Upper lobe of right lung (tissue), 1 donor: ENCODE data around the gene MTERF2. TPM values are rescaled to one million over a fixed set of nuclear protein-coding genes. Genes with fewer than 3 reads are reported as not detected.

Source experiments
- ATAC-seq: fragments of 200-7000 bp; cut with Tn5 transposase; one replicate; pipeline ENCODE4 v1.9.1; 2020; ENCODE audit warnings: mild to moderate bottlenecking, moderate library complexity
- DNase-seq: peaks from one replicate; pipeline ENCODE4 v3.0.0-alpha.2; 2020
- H3K27ac ChIP-seq: fragments of 200-600 bp; one replicate; pipeline ENCODE4 v1.8.0; 2022
- H3K27me3 ChIP-seq: fragments of 200-600 bp; one replicate; pipeline ENCODE4 v1.8.0; 2022; ENCODE audit warnings: mild to moderate bottlenecking
- H3K36me3 ChIP-seq: fragments of 200-600 bp; one replicate; pipeline ENCODE4 v1.8.0; 2022
- H3K4me1 ChIP-seq: fragments of 200-600 bp; one replicate; pipeline ENCODE4 v1.8.0; 2022
- H3K4me3 ChIP-seq: fragments of 200-600 bp; one replicate; pipeline ENCODE4 v1.8.0; 2022; ENCODE audit warnings: mild to moderate bottlenecking
- H3K9me3 ChIP-seq: fragments of 200-600 bp; one replicate; pipeline ENCODE4 v1.8.0; 2022
- intact Hi-C: fragments of 100-400 bp; cut with DNase I; formaldehyde crosslinking; loops from one replicate; pipeline ENCODE4 v1.11.0; 2022
- total RNA-seq: library from RNA; stranded (reverse); fragmentation: NEBNext Ultra II Directional; extraction: Animal tissue kit (Norgen Biotek cat#: 25700); gene quantifications from one replicate; pipeline ENCODE4 v1.2.1, GENCODE V29; 2021
- TF ChIP-seq, protein P1 (sequence below): fragments of 200-600 bp; IDR thresholded peaks from one replicate; pipeline ENCODE4 v1.8.0; 2022; ENCODE audit warnings: antibody characterized with exemption
- donor health status: DM: no; HTN: yes; CAD: no; lungs with severe emphysema.

MTERF2 gene
- total RNA-seq, 1 donor from 2014 or later, result 10.9 TPM

DNA sequence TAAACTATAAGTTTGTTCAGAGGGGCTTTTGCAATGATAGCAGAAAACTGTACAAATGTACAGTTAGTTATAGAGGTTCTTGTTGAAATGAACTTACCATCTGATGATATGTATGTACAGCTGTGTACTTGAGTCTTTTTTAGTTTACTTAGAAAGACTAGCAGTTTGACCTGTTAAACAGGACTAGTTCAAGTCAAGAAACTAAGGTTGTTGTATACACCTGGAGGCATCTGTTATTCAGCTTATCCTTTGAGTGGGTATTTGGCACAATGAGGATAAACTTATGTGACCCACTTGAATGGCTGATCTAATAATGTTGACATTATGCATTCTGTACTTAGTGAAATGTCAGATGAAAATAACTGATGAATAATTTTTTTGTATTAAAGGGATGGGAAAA, 13.4 kb downstream of the MTERF2 start:
- Histone ChIP-seq H3K36me3 (peaks cover 22% of the 10 kb centered on the region), H3K4me1 (peaks cover 4% of the 10 kb centered on the region), H3K9me3 (no peaks in the 10 kb centered on the region), H3K27ac (no peak overlapping the region), H3K4me3 (no peak overlapping the region), H3K27me3 (no peaks in the 10 kb centered on the region)
- ATAC-seq (no peak), DNase-seq (no peak)
- intact Hi-C loops, result no loop called here
- TF ChIP-seq, protein P1, sequence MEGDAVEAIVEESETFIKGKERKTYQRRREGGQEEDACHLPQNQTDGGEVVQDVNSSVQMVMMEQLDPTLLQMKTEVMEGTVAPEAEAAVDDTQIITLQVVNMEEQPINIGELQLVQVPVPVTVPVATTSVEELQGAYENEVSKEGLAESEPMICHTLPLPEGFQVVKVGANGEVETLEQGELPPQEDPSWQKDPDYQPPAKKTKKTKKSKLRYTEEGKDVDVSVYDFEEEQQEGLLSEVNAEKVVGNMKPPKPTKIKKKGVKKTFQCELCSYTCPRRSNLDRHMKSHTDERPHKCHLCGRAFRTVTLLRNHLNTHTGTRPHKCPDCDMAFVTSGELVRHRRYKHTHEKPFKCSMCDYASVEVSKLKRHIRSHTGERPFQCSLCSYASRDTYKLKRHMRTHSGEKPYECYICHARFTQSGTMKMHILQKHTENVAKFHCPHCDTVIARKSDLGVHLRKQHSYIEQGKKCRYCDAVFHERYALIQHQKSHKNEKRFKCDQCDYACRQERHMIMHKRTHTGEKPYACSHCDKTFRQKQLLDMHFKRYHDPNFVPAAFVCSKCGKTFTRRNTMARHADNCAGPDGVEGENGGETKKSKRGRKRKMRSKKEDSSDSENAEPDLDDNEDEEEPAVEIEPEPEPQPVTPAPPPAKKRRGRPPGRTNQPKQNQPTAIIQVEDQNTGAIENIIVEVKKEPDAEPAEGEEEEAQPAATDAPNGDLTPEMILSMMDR, result no peak

DNA sequence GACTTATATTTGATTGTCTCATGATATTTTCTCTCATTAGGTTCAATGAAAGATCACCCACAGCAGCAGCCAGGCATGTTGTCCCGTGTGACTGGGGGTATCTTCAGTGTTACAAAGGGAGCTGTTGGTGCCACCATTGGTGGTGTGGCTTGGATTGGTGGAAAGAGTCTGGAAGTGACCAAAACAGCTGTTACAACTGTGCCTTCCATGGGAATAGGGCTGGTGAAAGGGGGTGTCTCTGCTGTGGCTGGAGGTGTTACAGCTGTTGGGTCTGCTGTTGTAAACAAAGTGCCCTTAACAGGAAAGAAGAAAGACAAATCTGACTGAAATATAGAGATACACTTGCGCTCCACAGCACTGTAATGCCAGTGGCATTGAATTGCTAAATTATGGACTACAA, 15.9 kb downstream of the MTERF2 start:
- no peak for ATAC-seq
- Histone ChIP-seq H3K4me1 (no peaks in the 10 kb centered on the region), H3K4me3 (no peak overlapping the region), H3K36me3 (peaks cover 38% of the 10 kb centered on the region), H3K27ac (no peak overlapping the region), H3K27me3 (no peaks in the 10 kb centered on the region), H3K9me3 (no peaks in the 10 kb centered on the region)
- TF ChIP-seq, protein P1, result no peak
- DNase-seq, result no peak
- intact Hi-C loops, result no loop called here

DNA sequence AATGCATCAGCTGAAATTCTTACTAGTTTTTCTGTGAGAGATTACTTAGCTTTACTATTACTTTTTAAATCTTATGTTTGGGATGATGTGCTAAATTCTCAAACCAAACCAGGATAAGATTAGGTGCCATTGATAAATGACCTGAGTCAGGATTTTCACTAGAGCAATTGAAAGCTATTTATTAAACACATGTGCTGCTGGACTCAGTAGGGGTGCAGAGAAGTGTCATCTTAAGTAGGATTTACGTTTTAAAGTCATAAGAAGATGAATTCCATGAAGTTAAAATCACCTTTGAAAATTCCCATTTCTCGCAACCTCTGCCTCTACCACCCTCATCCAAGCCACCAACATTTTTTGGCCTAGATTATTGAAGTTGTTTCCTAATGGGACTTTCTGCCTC, 22.4 kb downstream of the MTERF2 start:
- no peak for DNase-seq
- no peaks in the 10 kb centered on the region for H3K9me3 ChIP-seq
- ATAC-seq, result no peak
- H3K27me3 ChIP-seq, result no peaks in the 10 kb centered on the region
- intact Hi-C loops, result no loop called here
- no peaks in the 10 kb centered on the region for H3K4me1 ChIP-seq
- no peak overlapping the region for H3K27ac ChIP-seq
- TF ChIP-seq, protein P1, result no peak
- H3K36me3 ChIP-seq, result peaks cover 29% of the 10 kb centered on the region
- H3K4me3 ChIP-seq, result no peak overlapping the region

DNA sequence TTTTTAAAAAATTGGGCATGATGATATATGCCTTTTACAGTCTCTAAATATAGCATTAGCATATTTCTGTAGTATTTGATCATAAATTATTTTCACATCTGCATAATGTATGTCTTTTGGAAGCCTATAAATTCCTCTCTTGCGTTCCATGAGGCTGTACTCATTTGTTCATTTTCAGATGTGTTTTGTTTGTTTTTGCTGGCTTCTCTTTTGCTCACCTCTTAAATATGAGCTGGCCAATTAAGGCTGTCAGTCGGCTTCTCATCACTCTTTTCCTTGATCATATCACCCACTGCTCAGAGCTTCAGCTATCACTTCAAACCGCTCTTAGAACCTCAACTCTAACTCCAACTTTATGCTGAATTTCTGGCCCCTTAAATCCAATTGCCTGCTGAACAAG, 24.7 kb downstream of the MTERF2 start:
- Histone ChIP-seq H3K4me3 (no peak overlapping the region), H3K4me1 (peaks cover 22% of the 10 kb centered on the region), H3K9me3 (no peaks in the 10 kb centered on the region), H3K27ac (no peak overlapping the region), H3K27me3 (no peaks in the 10 kb centered on the region), H3K36me3 (peaks cover 11% of the 10 kb centered on the region)
- DNase-seq, result no peak
- TF ChIP-seq, protein P1, result no peak
- intact Hi-C loops, result no loop called here
- ATAC-seq, result no peak

DNA sequence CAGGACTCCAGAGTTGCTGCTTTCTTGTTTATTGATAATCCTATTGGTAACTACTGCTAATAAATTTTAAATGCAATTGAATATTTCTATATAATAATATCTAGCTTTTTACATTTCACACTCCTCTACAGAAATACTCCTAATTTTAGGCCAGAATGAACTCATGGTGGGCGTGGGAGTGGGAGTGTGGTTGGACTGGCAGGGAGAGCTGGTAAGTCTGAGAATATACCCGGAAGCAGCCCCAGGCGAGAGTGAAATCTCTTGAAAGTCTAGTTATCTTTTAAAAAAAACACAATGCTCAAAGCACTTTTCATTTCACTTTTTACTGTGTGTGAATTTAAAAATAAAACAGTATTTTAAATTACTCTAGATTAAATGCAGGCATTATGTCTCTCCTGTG, 26.5 kb downstream of the MTERF2 start:
- no peak overlapping the region for H3K27ac ChIP-seq
- H3K9me3 ChIP-seq, result no peaks in the 10 kb centered on the region
- DNase-seq, result no peak
- H3K36me3 ChIP-seq, result peaks cover 8% of the 10 kb centered on the region
- intact Hi-C loops, result no loop called here
- TF ChIP-seq, protein P1, result no peak
- no peak overlapping the region for H3K4me3 ChIP-seq
- H3K4me1 ChIP-seq, result peaks cover 23% of the 10 kb centered on the region
- no peaks in the 10 kb centered on the region for H3K27me3 ChIP-seq
- ATAC-seq, result no peak

DNA sequence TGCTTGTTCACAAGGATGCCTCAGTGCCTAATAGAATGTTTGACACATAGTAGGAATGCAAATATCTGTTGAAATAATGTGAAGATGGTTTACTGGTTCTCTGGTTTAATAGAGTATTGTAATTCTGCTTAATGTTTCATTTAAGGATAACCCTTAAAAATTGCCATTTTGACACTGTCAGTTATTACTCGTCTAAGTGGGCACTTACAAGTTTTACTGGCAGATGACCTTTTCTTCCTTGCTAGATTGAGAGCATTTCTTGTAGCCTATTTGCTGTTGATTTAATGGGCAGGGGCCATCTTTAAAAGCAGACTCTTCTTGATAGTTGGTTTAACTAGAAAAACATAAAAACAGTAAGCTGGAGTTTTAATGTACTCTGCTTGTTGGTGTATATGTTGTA, 29.4 kb downstream of the MTERF2 start:
- no peak for ATAC-seq
- Histone ChIP-seq H3K27me3 (no peaks in the 10 kb centered on the region), H3K9me3 (no peaks in the 10 kb centered on the region), H3K27ac (no peak overlapping the region), H3K36me3 (peaks cover 5% of the 10 kb centered on the region), H3K4me3 (peak overlapping the region; percentile 93), H3K4me1 (peaks cover 29% of the 10 kb centered on the region)
- TF ChIP-seq, protein P1, result no peak
- no peak for DNase-seq
- intact Hi-C loops, result no loop called here
